GM18909 (cell line): ENCODE results near the gene SIT1.

Experiments used
- ATAC-seq: cut with Tn5 transposase; IDR thresholded peaks from one replicate; pipeline ENCODE4 v1.9.1; 2021; ENCODE audit warnings: mild to moderate bottlenecking; ENCODE audit not compliant: unreplicated experiment, poor library complexity

Gene SIT1

GRCh38 chr9:35609001-35609819 lies 41.5 kb downstream of the SIT1 start:
- no peak for ATAC-seq

- ATAC-seq, result no peak
These were observed 42.5 kb downstream of the SIT1 start for GRCh38 chr9:35608221-35608620.

GRCh38 chr9:35606726-35607125 lies 44.0 kb downstream of the SIT1 start:
- ATAC-seq, result no peak

GRCh38 chr9:35606138-35606504 lies 44.6 kb downstream of the SIT1 start:
- ATAC-seq, result no peak

GRCh38 chr9:35605351-35606137 lies 45.2 kb downstream of the SIT1 start:
- peak; percentile 11 for ATAC-seq

GRCh38 chr9:35604578-35605350 lies 46.0 kb downstream of the SIT1 start, which contains the start of gene TESK1:
TESK1 (plus strand) TSS chr9:35605262; CDS start chr9:35605620, 358 bp downstream.
- peak; percentile 54 for ATAC-seq

- ATAC-seq, result peak; percentile 89
These were observed 46.6 kb downstream of the SIT1 start for GRCh38 chr9:35603986-35604577.

GRCh38 chr9:35603506-35603985 lies 47.2 kb downstream of the SIT1 start:
- peak; percentile 2 for ATAC-seq

- no peak for ATAC-seq
These were observed 50.7 kb downstream of the SIT1 start for GRCh38 chr9:35599763-35600604.
